HG03378 (cell line): ENCODE results near the gene KMT2B.
"Not testable (repeated sequence)": the region's sequence is repeated elsewhere in the genome, so short reads cannot be mapped to it uniquely, and the experiment has no call there.

Experiments used
- ATAC-seq: cut with Tn5 transposase; IDR thresholded peaks from one replicate; pipeline ENCODE4 v1.9.1; 2021; ENCODE audit warnings: mild to moderate bottlenecking, moderate library complexity; ENCODE audit not compliant: unreplicated experiment

The KMT2B gene

DNA sequence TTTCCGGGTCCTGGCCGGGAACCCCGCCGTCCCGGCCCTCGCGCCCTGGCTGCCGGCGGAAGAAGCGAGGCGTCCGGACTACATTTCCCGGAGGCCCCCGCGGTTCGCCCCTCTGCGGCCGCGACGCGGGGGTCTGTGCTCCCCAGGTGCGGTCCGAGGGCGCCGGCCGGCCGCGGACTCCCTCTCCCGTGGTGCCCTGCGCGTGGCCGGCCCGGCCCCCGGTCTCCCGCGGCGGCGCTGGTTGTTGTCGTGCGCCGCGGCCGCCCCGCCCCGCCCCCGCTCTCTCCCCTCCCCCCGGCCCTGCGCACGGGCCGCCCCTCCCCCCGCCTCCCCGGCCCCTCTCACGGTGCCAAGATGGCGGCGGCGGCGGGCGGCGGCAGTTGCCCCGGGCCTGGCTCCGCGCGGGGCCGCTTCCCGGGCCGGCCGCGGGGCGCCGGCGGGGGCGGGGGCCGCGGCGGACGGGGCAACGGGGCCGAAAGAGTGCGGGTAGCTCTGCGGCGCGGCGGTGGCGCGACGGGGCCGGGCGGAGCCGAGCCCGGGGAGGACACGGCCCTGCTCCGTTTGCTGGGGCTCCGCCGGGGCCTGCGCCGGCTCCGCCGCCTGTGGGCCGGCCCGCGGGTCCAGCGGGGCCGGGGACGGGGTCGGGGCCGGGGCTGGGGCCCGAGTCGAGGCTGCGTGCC is at the start of gene KMT2B:
Gene KMT2B, plus strand, starts transcription at position 339 of the 680 bp plus-strand sequence. Its CDS starts 16 bp downstream, at position 355.
- ATAC-seq, result no peak

DNA sequence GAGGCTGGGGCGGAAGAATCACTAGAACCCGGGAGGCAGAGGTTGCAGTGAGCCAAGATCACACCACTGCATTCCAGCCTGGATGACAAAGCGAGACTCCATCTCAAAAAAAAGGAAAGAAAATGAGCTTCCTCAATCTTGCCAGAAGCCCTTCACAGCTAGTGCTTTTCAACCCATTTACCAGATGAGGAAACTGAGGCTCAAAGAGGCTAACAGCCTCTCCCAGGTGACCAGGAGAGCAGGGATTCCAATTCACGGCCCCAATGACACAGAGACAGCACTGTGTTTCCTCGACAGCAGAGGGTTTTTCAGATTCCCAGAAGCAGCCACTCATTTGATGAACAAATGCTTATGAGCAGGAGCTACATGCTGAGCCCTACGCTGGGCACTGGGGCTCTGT is 48.2 kb upstream of the KMT2B start:
- ATAC-seq, result no peak

GRCh38 chr19:35669974-35670373 is 47.8 kb upstream of the KMT2B start:
- no peak for ATAC-seq

DNA sequence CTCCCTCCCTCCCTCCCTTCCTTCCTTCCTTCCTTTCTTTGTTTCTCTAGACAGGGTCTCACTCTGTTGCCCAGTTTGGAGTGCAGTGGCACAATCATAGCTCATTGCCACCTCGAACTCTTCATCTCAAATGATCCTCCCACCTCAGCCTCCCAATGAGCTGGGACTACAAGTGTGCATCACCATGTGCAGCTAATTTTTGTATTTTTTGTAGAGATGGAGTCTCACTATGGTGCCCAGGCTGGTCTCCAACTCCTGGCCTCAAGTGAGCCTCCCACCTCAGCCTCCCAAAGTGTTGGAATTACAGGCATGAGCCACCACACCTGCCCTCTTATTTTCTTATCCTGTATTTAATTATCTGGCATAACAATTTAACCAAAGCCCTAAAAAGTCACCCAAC is 47.1 kb upstream of the KMT2B start:
- no peak for ATAC-seq

- ATAC-seq, result no peak
Measured at GRCh38 chr19:35671818-35672217, 46.0 kb upstream of the KMT2B start.

- ATAC-seq, result no peak
Measured at GRCh38 chr19:35673121-35673804, 44.5 kb upstream of the KMT2B start.

GRCh38 chr19:35675589-35676140 is 42.1 kb upstream of the KMT2B start:
- no peak for ATAC-seq

DNA sequence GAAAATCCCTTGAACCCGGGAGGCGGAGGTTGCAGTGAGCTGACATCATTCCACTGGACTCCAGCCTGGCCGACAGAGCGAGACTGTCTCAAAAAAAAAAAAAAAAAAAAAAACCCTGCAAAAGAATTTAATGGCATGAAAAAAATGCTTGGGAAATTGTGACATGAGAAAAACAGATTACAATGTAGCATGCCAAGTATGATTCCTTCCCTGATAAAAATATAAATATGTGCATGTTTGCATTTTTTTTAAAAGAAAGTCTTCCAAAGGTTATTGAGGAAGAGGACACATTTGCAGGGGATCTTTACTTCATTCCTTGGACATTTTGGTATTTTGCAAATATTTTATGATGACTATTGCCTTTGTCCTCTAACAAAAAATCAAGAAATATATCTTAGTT is 28.0 kb upstream of the KMT2B start:
- no peak for ATAC-seq

- not testable (repeated sequence) for ATAC-seq
Measured at GRCh38 chr19:35691106-35691505, 26.7 kb upstream of the KMT2B start.

DNA sequence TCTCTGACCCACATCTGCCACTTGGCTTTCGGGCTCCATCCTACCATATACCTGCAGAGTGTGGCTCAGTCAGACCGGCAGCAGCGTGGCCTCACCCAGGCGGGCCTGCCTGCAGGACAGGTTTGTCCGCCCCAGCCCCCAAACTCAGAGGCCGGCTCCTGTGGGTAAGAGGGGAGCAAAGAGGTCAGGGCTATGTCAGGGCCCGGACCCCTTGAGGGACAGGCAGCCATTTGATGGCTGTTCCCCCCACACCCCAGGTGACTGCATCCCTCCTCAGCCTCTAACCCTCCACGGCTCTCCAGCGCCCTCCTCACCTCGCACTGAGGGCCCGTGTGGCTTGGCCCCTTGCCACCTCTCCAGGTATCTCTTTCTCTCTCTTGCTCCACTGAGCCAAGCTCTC is 25.8 kb upstream of the KMT2B start:
- no peak for ATAC-seq

- no peak for ATAC-seq
Measured at GRCh38 chr19:35693422-35693821, 24.4 kb upstream of the KMT2B start.

GRCh38 chr19:35693835-35694599 is 23.8 kb upstream of the KMT2B start:
- peak; percentile 80 for ATAC-seq

- ATAC-seq, result no peak
Measured at GRCh38 chr19:35695895-35696422, 21.8 kb upstream of the KMT2B start.

DNA sequence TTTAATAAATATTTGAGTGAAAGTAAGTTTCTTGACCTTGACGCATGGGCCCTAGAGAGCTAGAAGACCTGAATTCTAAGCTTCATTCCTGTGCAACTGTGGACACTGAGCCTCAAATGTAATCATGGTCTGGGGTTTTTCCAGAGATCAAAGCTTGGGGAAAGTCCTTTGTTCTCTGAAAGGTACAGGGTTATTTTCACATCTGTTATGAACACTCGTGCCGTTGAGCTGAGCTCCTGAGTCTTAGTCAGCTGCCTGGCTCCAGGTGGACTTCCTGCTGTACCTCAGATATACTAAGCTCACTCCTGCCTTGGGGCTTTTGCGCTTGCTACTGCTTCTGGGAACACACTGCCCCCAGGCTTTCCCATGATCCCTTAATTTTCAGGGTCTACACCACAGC is 21.0 kb upstream of the KMT2B start:
- ATAC-seq, result no peak

DNA sequence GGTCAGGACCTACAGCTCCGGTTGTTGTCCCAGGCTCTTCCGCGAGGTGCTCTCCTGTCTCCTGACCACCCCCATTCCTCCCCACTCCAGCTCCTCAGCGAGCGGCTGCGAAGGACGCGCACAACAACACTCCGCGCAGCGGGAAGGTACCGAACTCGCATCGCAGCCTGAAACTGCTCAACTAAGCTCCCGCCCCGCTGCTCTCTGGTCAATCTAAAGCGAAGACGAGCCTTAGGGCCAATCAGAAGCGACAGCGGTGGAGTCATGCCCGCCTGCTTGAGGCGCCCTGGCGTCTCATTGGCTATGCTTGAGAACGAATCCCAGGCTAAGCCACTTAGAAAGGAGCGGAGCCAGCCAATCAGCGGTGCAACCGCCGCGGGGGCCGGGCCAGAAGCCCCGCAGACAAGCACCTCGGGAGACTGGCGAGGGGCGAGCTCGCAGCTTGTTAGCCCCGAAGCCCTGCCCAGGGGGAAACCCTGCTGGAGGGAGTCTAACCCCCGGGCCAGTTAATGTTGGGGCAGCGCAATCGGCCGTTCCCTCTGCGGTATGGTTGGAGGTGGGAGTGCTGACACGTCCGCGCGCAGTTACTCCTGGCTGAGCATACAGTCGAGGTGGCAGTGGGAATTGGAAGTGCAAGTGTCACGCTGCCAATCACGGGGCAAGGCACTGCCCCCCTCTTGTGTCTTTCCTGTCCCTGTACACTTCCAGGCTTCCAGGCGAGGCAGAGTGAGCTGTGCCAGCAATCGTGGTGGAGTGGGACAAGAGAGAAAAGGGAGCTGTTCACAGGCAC is 15.4 kb upstream of the KMT2B start:
- ATAC-seq, result peak; percentile 92

- no peak for ATAC-seq
Measured at GRCh38 chr19:35703343-35703742, 14.5 kb upstream of the KMT2B start.

GRCh38 chr19:35704218-35704617 is 13.6 kb upstream of the KMT2B start, which contains the start of gene ZBTB32:
Gene ZBTB32, plus strand, starts transcription at chr19:35704558. Its CDS starts 10,069 bp downstream, at chr19:35714627.
- ATAC-seq, result no peak

DNA sequence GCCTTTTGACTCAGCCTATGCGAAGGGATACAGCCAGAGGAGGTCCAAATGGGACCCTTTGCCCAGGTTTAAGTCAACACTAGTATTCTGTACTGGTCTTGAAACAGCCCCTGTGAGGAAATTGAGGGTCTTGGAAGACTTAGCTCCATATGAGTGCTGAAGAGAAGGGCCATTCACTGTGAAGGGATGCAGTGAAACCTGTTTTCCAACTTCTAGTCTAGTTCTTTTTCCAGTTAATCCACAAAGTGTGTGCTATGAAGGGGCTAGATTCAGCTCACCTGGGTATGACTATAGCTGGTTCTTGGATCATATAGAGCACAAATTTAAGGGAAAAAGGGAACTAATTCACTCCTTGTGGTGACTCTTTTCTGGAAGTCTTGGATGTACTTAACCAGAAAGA is 9.4 kb upstream of the KMT2B start:
- no peak for ATAC-seq

DNA sequence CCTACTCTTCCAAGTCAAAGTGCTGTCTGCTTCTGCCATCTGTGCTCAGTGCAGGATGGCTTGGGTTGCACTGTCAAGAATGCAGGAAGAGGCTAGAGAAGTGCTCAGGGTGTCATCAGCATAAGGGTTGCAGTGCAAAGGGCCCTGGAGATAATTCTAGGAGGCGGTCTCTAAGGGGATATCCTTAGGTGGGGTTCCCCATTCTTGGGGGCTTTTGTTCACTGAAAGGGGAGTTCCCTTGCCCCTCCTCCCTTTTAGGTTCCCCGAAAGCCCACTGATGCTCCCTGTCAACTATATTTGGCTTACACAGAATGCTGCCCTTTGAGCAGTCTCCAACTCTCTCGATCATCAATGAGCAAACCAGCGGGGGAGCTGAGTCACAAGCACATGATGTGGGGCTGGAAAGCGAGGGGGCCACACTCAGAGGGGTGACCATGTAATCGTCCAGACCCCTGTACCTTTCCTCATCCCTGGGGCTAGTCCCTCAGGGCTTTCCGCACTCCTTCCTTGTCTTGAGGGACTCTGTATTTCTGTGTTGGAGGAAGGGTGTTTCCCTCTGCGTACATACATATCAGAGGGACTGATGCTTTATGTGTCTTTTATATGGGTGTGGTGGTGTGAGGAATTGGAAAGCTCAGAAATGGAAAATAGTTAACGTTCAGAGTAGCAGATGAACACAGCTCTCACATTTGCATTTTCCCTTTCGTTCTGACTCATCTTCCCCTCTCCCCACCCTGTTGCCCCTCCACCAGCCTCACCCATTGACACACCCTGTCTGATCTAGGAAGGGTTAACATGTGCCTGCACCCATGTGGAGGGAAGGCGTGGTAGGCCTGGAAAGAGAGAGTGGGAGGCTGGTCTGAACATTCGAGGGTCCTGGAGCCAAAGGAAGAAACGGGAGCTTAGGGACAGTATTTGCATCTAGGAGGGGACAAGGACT is 6.7 kb upstream of the KMT2B start:
- peak; percentile 31 for ATAC-seq
